NCI-H2196 treated with DMSO at 0.1 percent for 48 hours (cell line): ENCODE data around the gene ATE1.
"Not testable (repeated sequence)": the region's sequence is repeated elsewhere in the genome, so short reads cannot be mapped to it uniquely, and the experiment has no call there.

Source experiments
- DNase-seq: peaks from one replicate; lab custom pipeline; 2025; ENCODE audit not compliant: unreplicated experiment; lab: John Stamatoyannopoulos, UW

The ATE1 gene

DNA sequence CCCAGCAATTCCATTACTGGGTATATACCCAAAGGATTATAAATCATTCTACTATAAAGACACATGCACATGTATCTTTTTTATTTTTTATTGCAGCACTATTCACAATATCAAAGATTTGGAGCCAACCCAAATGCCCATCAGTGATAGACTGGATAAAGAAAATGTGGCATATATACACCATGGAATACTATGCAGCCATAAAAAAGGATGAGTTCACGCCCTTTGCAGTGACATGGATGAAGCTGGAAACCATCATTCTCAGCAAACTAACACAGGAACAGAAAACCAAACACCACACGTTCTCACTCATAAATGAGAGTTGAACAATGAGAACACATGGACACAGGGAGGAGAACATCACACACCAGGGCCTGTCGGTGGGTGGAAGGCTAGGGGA, 228.1 kb downstream of the ATE1 start:
- DNase-seq = not testable (repeated sequence)

DNA sequence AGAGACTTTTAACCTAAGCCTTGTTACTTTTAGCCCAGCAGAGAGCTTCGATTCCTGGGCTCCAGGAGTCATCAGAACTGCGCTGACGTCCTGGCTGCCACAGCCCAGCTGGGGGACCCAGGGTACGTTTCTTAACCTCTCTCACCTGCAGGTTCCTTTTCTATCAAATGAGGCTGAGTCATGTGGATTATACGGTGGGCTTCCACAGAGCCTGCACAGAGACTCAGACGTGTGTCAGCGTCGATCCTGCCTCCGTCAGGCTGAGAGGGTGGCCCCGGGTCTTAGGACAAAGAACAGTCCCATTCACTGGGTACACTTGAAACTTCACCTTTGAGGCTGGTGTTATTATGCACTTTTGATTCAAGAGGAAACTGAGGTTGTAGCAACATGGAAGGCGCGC, 228.9 kb downstream of the ATE1 start:
- DNase-seq = no peak

DNA sequence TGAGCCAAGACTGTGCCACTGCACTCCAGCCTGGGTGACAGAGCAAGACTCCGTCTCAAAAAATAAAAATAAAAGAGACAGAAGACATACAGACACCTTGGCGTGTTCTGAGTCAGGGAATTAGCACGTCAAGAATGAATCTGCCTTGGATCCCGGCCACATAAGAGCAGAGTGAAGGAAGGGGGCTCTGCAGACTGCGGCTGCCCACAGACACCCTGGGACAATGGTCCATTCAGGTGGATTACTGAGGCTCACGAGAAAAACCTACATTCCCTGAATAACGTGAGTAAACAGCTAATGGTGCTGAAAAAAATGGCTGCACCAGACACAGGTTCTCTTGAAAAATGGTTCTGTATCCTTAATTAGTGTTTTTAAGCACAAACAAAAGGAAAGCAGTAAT, 229.5 kb downstream of the ATE1 start:
- no peak for DNase-seq

DNA sequence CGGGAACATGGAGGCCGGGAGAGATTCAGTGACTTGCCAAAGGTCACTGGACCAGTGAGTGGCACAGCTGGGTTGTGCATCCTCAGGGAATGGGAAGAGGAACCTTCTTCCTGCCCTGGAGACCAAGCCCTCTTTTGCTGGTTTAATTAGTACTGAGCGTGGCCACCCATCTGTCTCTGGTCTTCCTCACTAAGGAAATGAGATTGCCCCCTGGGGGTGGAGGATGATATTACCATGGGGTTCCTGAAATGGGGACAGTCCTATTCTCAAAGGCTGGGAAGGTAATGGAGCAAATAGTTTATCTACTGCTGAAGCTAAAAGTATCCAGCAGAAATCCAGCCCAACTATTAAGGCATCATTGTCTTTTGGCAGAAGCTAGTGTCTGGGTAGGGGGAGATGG, 231.0 kb downstream of the ATE1 start:
- no peak for DNase-seq

DNA sequence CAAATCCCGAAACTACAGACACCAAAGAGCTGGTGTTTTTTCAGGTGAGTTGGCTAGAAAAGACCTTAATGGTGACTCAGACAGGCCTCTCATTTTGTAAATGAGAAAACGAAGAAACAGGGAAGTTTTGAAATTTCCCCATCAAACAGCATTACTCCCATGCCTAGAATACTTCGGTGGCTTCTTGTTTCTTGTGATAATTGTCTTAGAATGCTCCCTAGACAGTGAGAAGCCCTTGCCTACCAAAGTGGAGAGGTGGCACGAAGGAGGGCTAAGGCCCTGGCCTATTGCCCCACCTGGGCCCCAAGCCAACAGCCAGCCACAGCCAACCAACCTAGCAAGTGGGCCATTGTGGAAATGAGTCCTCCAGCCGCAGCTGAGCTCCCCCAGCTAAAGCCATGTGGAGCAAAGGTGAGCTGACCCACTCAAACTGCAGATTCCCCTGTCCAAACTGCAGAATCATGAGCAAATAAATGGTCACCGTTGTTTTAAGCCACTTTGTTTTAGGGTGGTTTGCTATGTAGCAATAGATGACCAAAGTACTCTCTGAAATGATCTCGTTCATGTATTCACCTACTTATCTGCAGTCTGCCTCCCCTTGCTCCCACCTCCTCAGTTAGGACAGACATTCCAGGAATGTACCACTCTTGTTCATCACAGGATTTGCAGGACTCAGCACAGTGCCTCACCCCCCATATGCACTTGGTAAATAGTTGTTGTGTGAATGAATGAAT, 231.9 kb downstream of the ATE1 start:
- no peak for DNase-seq

DNA sequence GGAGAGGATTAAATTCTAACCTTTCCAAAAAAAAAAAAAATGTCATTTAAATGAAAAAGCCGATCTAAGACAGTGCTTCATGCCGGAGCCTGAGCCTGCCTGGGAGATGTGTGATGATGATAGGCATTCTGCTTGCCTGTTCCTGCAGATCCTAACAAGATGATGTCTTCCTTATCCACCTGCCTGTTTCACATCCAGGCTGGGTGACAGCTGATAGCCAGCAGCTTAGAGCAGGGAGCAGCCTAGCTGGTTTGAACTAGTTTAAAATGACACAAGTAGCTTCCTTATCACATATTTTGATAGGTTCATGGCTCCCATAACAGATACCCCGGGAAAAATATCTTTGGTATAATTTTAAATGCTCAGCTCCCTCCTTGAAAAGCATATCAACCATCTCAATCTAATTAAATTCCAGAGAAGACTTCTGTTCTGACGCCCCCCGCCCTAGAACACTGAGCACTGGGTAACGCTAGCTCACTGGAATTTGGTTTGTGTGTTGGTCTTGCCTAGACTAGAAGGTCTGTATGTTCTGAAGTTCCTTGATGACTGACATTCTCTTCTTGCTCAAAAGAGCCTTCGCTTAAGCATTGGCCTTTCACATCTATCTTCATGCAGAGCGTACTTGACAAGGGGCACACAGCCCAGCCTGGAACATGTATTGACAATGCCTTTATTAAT, 232.7 kb downstream of the ATE1 start:
- DNase-seq = no peak

DNA sequence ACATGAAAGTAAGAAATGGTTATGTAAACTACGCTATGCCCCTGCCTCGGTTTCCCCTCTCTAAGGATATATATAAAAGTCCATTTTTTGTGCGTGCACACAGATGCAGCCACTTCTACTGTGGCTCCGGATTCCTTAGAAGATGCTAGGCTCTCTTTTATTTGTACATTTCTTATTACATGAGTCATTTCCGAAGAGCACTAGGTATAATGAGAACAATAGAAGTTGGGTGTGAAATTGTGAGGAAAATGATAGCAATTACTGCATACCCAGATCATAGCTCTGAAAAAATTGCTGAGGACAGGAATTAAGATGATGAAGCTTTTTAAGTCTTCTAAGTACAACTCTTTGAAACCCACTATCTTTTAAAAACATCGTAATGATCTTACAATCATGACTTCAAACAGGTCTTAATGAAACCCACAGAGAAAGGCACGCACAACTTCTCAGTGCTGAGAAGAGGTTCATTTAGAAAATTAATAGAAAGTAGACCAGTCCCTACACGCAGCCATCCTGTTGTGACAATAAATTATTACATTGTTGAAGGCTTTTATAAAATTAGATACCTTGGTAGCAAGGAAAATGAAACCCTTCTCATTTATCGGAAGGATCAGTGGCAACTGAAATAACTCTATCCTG, 233.4 kb downstream of the ATE1 start:
- DNase-seq = no peak

DNA sequence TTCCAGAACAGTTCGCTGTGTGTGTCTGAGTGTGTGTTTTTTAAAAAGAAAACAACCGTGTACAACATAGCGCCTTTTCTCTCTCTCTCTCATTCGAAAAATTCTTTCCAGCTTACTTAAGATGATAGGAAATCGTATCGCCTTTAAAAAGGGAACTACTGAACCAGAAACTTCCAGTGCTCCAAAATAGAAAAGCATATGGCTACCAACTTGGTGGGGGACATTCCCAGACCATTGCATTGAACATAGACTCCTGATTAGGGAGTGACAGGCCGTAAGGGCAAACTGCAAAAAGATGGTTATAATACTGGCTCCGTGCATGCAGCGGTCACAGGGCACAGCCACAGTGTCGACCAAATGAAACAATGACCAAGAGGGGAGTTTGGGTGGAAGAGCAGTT, 235.2 kb downstream of the ATE1 start:
- DNase-seq = no peak

DNA sequence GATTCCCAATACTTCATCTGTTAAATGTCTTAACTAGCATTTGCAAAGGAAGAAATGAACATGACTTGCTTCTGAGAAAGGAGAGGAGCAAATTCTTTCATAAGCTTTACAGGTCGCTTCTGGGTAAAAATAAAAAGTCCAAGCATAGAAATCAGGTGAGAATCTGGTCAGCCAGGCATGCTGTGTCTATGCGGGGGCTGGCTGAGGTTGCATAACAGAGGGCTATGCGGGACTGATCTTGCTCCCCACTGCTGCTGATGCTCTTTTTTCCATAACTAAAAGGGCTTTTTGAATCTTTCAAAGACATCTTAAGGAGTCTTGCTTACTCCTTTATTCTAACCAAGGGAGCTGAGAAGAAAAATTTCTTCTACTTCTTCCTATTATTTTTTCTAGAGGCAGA, 236.9 kb downstream of the ATE1 start:
- no peak for DNase-seq
